Astrocyte (in vitro differentiated cells and primary cell): ENCODE measurements around the gene MBOAT2.

Experiments used
- CTCF ChIP-seq: IDR thresholded peaks from 2 replicates; pipeline ENCODE4 v1.5.1; 2011; ENCODE audit warnings: low read depth, mild to moderate bottlenecking, inconsistent platforms, low read length, moderate library complexity; ENCODE audit not compliant: insufficient read depth
- EZH2 ChIP-seq: IDR thresholded peaks from 2 replicates; pipeline ENCODE4 v1.6.1; 2012; ENCODE audit warnings: mild to moderate bottlenecking, low read length, inconsistent platforms; ENCODE audit not compliant: insufficient read depth

- TF ChIP-seq CTCF (no peak), EZH2 (no peak)
Observed at GRCh38 chr2:8993902-8994278, 9.6 kb downstream of the MBOAT2 start.
